Dermis microvascular lymphatic vessel endothelial cell (primary cell): ENCODE results near the gene ATG16L2. TPM values are rescaled to one million over a fixed set of nuclear protein-coding genes. Genes with fewer than 3 reads are reported as not detected.
"Not testable (repeated sequence)": the region's sequence is repeated elsewhere in the genome, so short reads cannot be mapped to it uniquely, and the experiment has no call there.

Source experiments
- DNase-seq, 2 donors: peaks; one replicate each; pipeline versions ENCODE4 v3.0.0 to v3.0.0-alpha.2; 2010; ENCODE audit warnings: low read depth in 2 of 2
- total RNA-seq: library from RNA; depleted of rRNA; stranded (reverse); fragments of >200 nt; gene quantifications from 2 replicates; pipeline ENCODE4 v1.2.1, GENCODE V29; 2014

ATG16L2 gene
- total RNA-seq, 1 donor from 2014 or later, result 4.7 TPM

- DNase-seq, result no peak
Observed at GRCh38 chr11:72798361-72798760, 15.8 kb upstream of the ATG16L2 start.

- DNase-seq, result no peak
Observed at GRCh38 chr11:72799441-72799840, 14.8 kb upstream of the ATG16L2 start.

- no peak for DNase-seq
Observed at GRCh38 chr11:72802822-72803221, 11.4 kb upstream of the ATG16L2 start.

GRCh38 chr11:72805216-72805615 lies 9.0 kb upstream of the ATG16L2 start:
- no peak for DNase-seq

- not testable (repeated sequence) for DNase-seq
Observed at GRCh38 chr11:72806378-72806777, 7.8 kb upstream of the ATG16L2 start.

GRCh38 chr11:72807021-72807693 lies 7.1 kb upstream of the ATG16L2 start:
- no peak for DNase-seq

- no peak for DNase-seq
Observed at GRCh38 chr11:72807792-72808191, 6.4 kb upstream of the ATG16L2 start.

GRCh38 chr11:72808331-72808798 lies 5.8 kb upstream of the ATG16L2 start:
- no peak for DNase-seq

- not testable (repeated sequence) for DNase-seq
Observed at GRCh38 chr11:72811686-72812085, 2.5 kb upstream of the ATG16L2 start.

- DNase-seq, result no peak
Observed at GRCh38 chr11:72812604-72812966, 1.6 kb upstream of the ATG16L2 start.

- peak in 1 of 2 donors; percentile 64 for DNase-seq
Observed at GRCh38 chr11:72812967-72813739, 1.1 kb upstream of the ATG16L2 start.

GRCh38 chr11:72813740-72814285 lies 398 bp upstream of the ATG16L2 start:
- DNase-seq, result peak in 1 of 2 donors; percentile 78

GRCh38 chr11:72815110-72815618 lies 953 bp downstream of the ATG16L2 start:
- DNase-seq, result no peak

GRCh38 chr11:72816404-72816990 lies 2.3 kb downstream of the ATG16L2 start:
- DNase-seq, result no peak

- DNase-seq, result no peak
Observed at GRCh38 chr11:72817966-72818365, 3.8 kb downstream of the ATG16L2 start.

GRCh38 chr11:72818971-72819370 lies 4.8 kb downstream of the ATG16L2 start:
- no peak for DNase-seq

- DNase-seq, result no peak
Observed at GRCh38 chr11:72820439-72821139, 6.4 kb downstream of the ATG16L2 start.

- no peak for DNase-seq
Observed at GRCh38 chr11:72821221-72821919, 7.2 kb downstream of the ATG16L2 start.

- peak; percentile 72 to 94 for DNase-seq
Observed at GRCh38 chr11:72821920-72822799, 7.9 kb downstream of the ATG16L2 start.
